HG02610 (cell line): ENCODE results near the gene SYNE1.
"Not testable (repeated sequence)": the region's sequence is repeated elsewhere in the genome, so short reads cannot be mapped to it uniquely, and the experiment has no call there.

Experiments
- ATAC-seq: cut with Tn5 transposase; IDR thresholded peaks from one replicate; pipeline ENCODE4 v1.9.1; 2021; ENCODE audit warnings: mild to moderate bottlenecking, moderate library complexity; ENCODE audit not compliant: unreplicated experiment

The SYNE1 gene

GRCh38 chr6:152086223-152086873 lies 550.8 kb downstream of the SYNE1 start:
- no peak for ATAC-seq

GRCh38 chr6:152085451-152085921 lies 551.7 kb downstream of the SYNE1 start:
- ATAC-seq, result no peak

GRCh38 chr6:152078804-152079203 lies 558.4 kb downstream of the SYNE1 start:
- no peak for ATAC-seq

- no peak for ATAC-seq
Observed at GRCh38 chr6:152078001-152078400, 559.2 kb downstream of the SYNE1 start.

- ATAC-seq, result not testable (repeated sequence)
Observed at GRCh38 chr6:152076242-152076641, 560.9 kb downstream of the SYNE1 start.

- ATAC-seq, result no peak
Observed at GRCh38 chr6:152071843-152072242, 565.3 kb downstream of the SYNE1 start.
